Right lobe of liver (tissue), 4 donors: ENCODE data around the gene ZNF45.

Experiments
- CTCF ChIP-seq, 4 donors: fragments of 200-600 bp in 3 of 4; fragments of 450-650 bp in 1 of 4; IDR thresholded peaks; one replicate each; pipeline versions ENCODE4 v1.5.1 to v1.8.0; 2016 to 2022; ENCODE audit warnings: antibody characterized with exemption in 4 of 4, mild to moderate bottlenecking in 2 of 4
- POLR2A ChIP-seq: fragments of 450-650 bp; IDR thresholded peaks from one replicate; pipeline ENCODE4 v1.6.1; 2017; ENCODE audit warnings: antibody characterized with exemption, mild to moderate bottlenecking
- donor health status: DM: no; HTN: no; CAD: no.
- donor health status: DM: no; HTN: no; CAD: no.
- donor health status: DM: no; HTN: yes; CAD: no.

- TF ChIP-seq POLR2A (no peak), CTCF (IDR thresholded peaks at IDR 0.05) (no peak)
Measured at GRCh38 chr19:43956827-43957226, 21.7 kb upstream of the ZNF45 start.
